NK-92 (cell line): Measurements from ENCODE around the gene PKNOX2.

Experiments
- DNase-seq: peaks from one replicate; lab custom pipeline; 2025; ENCODE audit not compliant: unreplicated experiment; lab: John Stamatoyannopoulos, UW

Gene PKNOX2

GRCh38 chr11:125463590-125464269 is 299.2 kb downstream of the PKNOX2 start:
- DNase-seq = no peak

GRCh38 chr11:125464270-125464662 is 299.7 kb downstream of the PKNOX2 start:
- DNase-seq = no peak

GRCh38 chr11:125464666-125465065 is 300.1 kb downstream of the PKNOX2 start:
- no peak for DNase-seq

GRCh38 chr11:125465255-125465654 is 300.7 kb downstream of the PKNOX2 start:
- DNase-seq = no peak

- no peak for DNase-seq
Measured at GRCh38 chr11:125465701-125466100, 301.1 kb downstream of the PKNOX2 start.

GRCh38 chr11:125468025-125468424 is 303.5 kb downstream of the PKNOX2 start:
- no peak for DNase-seq

DNA sequence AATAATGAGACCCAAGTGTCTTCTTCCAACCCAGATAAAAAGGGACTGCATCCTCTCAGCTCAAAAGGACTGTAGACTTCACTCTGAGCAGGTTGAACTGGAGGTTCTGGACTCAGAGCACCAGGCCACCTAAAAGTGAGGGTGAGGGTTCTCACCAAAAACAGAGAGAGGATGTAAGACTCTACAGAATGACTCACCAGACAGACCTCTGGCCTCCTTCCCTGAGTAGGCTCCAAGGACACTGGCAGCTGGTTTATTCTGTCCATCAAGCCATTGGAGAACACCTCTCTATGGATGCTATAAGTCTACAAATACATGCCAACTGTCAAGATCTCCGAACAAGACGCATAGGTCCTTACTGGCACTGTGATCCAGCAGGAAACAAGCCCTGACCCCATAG is 304.3 kb downstream of the PKNOX2 start:
- DNase-seq = no peak

DNA sequence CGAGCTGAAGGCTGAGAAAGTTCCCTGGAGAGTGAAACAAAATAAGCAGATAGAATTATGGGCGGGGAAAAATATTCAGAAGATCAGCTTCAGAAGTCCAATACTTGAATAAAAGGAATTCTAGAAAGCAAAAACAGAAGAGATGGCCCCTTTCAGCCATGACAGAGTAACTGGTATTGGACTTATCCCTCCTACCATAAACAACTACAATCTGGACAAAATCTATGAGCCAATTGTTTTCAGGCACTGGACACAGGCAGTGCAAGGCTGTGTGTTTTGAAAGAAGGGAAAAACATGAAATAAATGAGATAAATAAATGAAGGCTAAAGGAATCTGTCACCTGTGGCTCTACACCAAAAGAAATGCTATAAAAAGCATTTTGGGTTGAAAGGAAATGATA is 305.8 kb downstream of the PKNOX2 start:
- no peak for DNase-seq

GRCh38 chr11:125476721-125477120 is 312.2 kb downstream of the PKNOX2 start:
- DNase-seq = no peak

GRCh38 chr11:125479137-125479536 is 314.6 kb downstream of the PKNOX2 start:
- no peak for DNase-seq

DNA sequence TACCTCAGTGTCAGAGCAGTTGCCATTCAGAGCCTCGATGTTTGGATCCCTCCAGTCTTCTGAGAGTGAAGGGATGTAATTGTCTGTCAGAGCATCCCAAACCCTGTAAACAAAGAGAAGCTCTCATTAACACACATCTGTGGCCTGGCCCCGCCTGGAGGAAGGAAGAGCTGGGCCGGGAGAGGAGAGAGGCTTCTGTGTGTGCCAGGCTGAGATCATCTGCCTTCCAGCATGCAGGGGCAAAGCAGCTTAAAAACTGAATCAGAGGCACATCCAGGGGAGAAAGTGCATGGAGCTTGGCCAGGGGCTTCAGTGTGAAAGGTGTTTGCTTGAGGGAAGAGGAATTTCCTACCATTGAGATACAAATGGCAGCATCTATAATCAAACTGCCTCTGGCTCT is 317.0 kb downstream of the PKNOX2 start:
- no peak for DNase-seq
